Measurements from ENCODE around the gene ZDHHC11. TPM values are rescaled to one million over a fixed set of nuclear protein-coding genes. Genes with fewer than 3 reads are reported as not detected.
"Not testable (repeated sequence)": the region's sequence is repeated elsewhere in the genome, so short reads cannot be mapped to it uniquely, and the experiment has no call there.

The ZDHHC11 gene
- polyA plus RNA-seq, 1 donor, result 6.3 TPM

DNA sequence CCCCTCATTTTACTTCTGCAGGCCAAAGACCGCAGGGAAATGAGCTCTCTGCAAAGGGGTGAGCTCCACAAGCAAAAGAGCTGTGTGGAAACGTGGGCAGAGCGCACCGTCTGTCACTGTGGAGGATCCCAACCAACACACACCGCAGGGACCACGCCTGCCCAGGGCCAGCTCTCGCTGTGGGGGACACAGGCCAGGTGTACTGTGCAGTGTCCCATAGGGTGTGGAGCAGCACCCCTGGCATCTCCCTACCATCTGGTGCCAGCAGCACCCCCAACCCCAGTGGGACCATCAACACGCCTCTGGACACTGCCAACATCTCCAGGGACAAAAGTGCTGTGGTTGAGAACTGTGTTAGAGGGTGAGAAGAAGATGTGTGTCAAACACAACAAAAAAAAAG, 27.9 kb upstream of the ZDHHC11 start:
- not testable (repeated sequence) for DNase-seq

DNA sequence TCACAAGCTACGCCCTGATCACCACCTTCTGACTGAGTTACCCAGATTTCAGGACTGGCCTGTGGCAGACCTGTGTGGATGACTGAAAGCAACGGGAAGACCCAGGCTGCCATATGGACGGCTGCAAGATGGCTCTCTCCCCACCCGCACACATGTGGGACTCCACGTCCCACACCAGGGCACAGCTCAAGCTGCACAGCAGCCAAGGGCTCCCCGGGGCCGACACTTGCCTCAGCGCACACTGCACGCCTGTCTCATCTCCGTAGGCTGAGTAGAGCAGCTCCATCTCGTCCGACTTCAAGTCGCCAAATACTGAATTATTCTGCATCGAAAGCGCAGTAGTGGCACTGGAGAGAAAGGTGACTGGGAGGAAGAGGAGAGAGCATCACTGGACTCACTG, 27.3 kb upstream of the ZDHHC11 start:
- no peak for DNase-seq

DNA sequence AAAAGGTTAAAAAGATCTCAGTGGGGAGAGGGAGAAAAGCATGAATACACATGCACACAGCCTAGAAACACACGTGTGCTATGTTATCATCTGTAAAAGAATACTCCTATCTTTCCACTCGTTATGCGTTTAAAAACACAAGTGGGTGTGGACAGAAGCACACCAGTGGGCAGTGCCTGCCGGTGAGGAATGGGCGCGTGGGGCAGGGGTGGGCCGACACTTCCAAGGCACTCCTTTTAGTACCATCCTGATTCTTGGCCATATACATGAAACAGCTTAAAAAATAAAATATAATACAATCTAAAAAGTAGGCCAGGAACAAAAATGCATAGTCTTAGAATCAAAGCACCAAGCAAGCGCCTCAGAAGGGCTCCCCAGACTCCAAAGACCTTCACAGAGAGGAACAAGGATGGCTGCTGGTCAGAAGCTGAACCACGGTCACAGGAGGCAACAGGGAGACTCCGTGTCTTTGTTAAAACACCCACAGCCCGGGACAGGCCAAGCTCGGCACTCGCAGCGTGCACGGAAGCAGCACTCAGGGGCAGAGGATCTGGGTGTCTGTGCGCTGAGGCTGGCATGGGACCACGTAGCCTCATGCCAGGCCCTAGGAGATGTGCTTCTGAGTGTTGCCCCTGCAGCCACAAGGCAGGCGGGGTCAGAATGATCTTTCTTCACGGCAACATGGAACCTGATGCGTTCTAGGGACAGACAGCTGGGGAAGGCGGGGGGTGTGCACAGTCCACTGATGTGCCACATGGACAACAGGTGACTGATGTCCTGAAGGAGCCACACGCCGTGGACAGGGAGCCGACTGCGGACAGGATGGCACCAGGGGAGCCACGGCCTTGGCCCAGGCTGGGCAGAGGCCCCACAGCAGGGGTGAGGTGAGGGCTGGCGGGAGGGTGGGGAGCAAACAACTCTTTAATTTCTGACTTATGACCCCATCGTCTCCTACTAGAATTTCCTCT, 25.9 kb upstream of the ZDHHC11 start:
- DNase-seq, result no peak

DNA sequence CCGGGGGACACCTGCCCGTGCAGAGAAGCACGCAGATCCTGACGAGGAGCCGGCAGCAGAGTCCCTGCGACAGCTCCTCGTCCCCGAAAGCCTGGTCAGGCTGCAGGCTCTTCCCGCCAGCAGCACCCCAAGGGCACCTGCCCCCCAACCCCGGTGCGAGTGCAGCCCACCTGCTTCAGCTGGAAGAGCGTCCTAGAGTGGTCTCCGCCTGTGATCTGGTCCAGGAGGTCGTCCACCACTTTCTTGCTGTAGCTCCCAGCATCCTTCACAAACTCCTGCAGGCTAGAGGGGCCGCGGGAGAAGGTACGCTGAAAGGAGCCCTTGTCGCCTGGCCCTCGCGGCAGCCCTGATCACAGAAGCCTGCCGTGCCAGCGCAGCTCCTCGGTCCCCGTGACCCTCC, 25.1 kb upstream of the ZDHHC11 start:
- no peak for DNase-seq

DNA sequence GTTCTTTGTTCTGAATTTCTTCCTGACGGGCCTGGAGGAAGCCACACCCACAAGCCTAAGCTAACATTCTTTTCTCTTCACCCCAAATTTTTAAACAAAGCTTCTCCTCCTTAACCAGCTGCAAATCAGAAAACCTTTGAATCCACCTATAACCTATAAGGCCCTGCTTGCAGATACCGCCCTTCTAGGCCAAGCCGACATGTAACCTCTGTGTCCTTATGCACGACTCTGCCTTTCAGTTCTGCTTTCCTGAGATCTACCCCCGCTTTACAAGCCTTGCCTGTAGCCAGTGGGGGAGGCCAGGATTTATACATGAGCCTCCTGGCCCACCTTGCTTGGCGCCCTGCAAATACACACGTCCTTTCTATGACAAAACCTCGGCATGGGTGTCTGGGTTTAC, 22.5 kb upstream of the ZDHHC11 start:
- DNase-seq, result no peak

DNA sequence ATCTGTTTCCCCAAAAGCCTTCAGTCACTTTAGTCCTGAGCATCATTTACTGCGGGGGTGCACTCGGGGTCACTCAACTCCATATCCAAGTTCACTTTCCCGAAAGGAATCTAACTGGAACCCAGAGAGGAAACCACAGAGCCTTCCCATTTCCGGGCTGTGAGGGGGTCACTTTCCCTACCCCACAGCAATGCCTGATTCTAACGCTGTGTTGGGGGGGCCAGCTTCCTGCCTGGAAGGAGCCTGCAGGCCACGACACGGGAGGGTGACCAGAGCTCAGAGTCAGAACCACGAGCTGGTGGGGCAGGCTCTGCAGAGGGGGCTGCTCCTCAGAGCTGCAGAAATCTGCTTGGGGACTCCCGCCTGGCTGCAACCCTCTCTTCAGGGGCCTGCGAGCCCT, 21.5 kb upstream of the ZDHHC11 start:
- no peak for DNase-seq

DNA sequence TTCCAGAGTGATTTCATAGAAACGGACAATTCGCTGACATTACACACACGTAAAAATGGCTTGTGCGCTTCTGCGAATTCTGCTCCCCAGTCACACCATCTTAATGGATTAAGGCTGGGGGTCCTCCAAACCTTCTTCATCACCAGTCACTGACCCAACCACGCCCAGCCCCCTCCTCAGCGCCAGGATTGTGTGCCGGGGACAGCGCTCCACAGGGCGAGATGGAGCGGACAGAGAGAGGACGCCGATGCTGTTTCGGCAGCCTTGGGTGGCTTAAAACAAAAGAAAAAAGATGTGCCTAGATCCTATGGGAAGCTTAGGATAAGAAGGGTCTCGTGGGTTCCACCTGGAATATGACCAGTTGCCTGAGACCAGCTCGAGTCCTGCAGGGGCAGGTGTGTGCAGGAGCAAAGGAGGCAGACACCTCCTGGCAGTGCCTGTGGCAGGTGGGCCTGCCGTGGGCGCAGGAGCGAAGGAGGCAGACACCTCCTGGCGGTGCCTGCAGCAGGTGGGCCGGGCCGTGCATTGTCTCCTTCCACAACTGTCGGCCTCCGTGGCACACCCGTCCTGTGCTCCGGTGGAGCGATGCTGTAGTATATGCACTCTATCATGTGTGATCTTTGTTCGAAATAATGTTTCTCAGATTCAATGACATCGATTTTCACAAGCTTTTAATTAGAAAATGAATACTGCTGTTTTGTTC, 21.0 kb upstream of the ZDHHC11 start:
- DNase-seq, result no peak

DNA sequence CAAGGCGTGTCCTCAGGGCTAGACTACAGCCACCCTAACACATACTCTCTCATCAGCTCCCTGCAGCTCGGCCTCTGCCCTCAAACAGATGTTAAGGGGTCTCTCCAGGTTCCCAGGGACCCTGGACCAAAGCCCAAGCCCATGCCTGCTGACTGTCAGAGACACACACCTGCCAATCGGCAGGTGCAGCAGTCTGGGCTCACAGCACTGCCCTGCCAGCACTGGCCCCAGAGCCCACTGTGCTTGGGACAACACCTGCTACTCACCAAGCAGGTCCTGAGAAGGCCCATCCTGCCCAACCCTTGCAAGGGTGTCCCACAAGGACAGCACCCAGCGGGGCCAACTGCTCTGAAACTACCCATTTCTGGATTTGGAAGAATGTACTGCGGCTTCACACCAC, 20.2 kb upstream of the ZDHHC11 start:
- no peak for DNase-seq

DNA sequence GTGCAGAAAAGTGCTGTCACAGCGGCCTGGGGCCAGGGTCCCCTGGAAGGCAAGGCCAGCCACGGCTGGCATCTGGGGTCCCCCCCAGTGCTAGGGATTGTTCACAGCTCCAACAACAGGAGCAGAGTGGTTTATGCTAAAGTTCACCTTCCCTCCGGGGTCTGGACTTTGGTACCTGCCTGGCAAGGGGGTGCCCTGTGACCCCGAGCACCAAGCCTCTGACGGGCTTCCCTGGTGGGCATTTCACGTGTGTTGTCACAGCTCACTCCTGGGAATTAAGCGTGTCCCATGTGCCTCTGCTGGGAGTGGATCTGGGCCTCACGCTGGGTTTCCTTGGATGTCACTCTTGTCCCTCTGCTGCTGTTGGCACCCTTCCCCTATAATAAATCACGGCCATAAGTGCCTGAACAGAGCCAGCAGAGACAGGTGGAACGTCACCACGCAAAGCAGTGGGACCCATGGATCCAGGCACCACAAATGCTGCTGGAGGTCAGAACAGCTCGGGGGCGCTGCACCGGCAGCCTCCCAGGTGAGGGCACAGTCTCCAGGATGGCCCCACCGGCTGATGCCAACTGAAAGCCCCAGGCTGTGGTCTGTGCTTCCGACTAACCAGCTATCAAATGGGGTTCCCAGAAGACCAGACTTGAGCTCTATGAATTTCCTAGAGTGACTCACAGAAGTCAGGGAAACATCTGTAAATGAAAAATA, 17.8 kb upstream of the ZDHHC11 start:
- no peak for DNase-seq

DNA sequence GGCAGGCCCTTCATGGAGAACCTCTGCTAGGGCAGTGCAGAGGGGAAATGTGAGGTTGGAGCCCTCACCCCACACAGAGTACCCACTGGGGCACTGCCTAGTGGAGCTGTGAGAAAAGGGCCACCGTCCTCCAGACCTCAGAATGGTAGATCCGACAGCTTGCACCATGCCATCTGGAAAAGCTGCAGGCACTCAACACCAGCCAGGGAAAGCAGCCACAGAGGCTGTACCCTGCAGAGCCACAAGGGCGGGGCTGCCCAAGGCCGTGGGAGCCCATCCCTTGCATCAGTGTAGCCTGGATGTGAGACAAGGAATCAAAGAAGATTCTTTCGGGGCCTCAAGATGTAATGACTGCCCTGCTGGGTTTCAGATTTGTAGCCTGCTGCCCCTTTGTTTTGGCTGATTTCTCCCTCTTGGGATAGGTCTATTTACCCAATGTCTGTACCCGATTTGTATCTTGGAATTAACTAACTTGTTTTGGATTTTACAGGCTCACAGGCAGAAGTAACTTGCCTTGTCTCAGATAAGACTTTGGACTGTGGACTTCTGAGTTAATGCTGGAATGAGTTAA, 16.6 kb upstream of the ZDHHC11 start:
- DNase-seq, result no peak

DNA sequence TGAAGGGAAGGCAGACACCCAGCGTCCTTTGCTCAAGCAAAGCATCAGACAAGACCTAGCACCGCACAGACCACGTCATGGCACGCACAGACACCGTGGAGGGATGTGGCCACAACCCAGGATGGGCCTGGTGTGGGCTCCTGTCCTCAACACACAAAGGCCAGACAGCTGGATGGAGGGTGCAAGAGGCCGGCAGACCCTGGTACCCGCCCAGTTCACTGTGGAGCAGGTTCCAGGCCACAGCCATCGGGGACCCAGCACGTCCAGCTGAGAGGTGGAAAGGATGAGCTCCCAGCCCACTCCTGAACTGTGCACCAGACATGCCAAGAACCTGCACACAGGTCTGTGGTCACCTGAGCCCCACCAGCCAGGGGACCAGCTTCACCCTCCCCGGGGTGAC, 15.0 kb upstream of the ZDHHC11 start:
- DNase-seq, result no peak

DNA sequence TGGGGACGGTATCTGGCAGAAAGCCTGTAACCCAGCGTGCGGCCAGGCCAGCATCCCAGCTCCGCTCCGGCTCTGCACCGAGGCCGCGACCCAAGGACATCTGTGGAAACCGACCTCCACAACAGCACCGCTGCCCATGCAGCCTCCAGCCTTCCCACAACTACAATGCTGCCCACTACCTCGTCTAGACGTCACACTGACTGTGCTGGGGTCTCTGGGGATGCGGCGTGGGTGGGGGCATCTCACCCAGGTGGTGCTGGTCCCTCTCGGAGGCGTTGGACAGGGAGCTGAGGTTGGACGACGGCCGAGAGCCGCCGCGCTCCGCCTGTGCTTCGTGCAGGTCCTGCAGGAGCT, 14.4 kb upstream of the ZDHHC11 start:
- no peak for DNase-seq

DNA sequence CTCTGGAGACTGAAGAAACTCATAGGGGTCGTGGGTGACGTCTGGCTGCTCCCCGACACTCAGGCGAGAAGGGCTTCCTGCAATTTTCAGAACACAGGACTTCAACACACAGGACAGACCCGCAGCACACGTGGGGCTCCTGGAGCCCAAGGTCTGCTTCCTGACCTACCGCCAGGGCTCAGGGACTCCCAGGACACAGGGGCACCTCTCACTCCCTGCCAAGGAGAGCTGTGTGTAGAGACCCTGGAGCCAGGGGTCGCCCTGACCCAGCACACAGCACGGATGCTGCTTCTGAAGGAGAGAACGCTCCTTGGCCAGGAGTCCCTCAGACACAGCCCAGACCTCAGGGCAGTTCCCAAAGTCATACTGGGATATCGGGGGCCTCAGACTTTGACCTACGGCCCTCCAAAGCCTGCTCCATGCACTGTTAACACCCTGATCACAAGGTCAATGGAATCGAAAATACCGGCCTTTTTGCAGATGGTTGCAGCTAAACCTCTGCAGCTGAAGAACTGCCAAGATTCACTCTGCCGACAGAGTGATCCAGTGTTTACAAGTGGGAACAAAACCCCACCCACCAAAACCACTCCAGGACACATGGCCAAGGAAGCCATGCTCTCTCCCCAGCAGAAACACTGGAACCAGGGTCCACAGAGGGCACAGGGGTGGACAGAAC, 13.8 kb upstream of the ZDHHC11 start:
- no peak for DNase-seq

DNA sequence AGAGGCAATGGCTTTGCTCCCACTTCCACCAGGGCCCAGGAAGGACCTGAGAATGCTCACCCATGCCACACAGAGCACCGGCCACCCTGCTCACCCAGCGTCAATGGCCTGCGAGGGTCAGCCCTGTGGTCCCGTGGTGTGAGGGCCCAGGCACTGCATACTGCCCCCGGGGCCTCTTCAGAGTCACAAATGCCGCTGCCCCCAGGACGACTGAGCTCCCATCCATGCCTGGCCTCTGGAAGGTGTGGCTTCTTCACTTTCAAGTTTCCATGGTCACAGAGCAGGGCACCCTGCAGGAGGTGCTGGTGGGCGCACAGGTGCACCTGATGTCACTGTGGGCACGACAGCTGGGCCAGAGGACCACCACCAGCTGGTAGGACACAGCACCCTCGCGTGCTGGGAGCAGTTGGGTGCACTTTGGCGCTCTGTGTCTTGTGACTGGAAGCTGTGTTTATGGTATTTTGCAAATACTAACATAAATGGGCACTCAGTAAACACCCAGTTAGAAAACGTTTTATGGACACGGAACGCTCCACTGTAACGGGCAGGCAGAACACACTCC, 12.5 kb upstream of the ZDHHC11 start:
- no peak for DNase-seq

DNA sequence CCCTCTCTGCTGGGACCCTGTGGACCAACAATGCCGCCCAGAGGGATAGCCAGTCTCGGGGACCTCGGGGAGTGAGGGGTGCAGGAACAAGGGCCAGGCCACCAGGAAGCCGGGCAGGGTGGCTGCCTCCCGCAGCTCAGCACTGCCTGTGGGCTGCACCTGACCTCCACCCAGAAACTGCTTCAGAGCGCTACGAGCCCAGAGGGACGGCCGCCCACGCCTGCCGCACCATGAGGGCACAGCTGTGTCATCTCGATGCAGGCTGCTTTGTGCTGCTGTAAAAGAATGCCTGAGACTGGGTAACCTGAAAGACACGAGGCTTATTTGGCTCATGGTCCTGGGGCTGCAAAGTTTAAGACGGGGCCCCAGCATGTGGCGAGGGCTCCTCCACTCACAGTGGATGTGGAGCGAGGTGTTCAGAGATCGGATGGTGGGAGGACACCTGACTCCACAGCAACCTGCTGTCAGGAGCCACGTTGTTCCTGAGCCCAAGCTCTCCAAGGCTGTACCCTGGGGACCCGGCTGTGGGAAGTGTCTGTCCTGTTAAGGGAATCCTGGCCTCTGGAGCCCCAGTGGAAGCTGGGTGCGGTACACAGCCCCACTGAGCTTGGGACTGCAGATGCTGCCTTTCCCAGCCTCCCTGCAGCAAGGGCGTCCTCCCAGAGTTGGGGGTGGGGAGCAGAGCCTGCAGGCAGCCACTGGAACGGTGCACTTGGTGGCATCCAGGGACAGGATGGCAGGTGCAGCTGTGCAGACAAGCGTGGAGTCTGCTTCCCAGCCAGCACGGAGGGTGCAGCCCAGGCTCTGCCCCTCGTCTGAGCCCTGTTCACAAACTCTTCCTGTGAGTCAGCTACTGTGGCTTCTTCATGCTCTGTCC, 11.8 kb upstream of the ZDHHC11 start:
- DNase-seq, result no peak

DNA sequence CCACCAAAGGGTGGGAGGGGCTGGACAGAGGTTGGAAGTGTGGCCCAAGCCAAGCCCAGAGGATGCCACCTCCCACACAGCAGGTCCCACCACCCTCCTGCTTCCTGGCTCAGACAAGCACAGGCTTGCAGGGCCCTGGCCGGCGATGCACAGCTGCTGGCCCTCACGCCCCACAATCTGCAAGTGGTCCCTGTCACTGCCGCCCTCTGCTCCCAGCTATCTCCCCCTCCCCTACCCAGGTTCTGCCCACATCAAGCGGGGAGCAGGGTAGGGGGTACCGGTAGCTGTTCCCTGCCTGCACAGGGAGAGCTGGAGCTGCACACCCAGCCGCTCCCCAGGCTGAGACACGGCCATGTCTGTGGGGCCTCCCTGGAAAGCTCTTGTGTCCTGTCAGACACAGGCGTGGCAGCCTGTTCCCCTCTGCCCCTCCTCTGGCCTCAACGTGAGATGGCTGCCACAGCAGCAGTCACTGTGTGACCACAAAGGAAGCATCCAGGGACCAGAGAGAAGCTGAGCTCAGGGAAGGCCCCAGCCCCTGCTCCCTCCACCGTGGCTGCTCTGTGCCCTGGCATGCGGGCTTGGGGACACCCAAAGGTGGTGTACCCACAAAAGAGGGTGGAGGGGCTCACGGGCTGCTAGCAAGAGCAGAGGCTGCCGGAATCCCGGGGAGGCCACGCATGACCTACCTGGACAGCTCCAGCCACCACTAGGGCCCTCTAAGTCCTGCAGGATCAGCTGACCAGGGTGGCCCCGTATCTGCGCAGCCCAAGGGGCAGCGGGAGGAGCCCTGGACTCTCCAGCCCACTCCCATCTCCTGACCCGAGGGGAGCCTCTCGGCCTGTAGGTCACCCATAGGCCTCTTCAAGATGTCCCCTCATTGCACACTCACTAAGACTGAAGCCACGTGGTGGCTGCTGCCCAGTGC, 10.9 kb upstream of the ZDHHC11 start:
- DNase-seq, result no peak

DNA sequence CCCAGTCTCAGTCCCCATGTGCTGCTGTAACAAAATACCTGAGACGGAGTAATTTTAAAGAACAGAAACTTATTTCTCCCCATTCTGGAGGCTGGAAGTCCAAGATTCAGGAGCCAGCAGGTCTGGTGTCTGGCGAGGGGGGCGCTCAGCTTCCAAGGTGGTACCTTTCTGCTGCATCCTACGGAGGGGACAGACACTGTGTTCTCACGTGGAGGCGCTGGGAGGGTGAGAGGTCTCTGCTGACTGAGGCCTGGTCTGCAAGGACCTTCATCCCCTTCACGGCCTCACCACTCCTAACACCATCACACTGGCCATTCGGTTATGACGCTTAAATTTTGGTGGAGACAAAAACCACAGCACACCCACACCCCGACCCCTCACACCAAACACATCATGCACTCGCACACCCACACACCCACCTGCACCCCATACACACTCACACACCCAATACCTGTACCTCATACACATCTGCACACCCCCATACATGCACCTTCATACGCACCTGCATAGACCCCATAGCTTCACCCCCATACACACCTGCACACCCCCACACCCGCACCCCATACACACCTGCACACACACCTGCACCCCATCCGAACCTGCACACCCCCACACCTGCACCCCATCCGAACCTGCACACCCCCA, 9.8 kb upstream of the ZDHHC11 start:
- DNase-seq, result no peak

DNA sequence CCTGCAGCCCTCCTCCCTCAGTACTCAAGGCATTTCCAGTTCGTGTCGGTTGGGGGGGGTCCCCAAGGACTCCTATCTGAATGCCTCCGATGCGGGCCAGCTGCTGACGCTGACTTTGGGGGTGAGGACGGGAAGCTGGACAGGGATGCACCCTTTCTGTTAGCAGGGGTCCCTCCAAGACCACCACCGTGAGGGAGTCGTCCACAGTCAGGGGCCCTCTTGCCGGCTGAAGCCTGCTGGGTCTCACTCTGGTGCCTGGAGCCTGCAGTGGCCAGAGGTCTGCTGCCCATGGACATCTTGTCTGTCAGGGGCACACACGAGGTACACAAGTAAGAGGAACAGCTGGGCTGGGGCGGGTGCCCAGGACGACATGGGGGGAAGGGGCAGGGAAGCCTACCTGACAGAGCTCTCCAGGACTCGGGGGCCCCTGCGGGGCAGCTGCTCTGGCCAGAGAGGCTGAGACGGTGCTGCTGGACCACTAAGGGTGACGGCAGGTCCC, 9.1 kb upstream of the ZDHHC11 start:
- no peak for DNase-seq

DNA sequence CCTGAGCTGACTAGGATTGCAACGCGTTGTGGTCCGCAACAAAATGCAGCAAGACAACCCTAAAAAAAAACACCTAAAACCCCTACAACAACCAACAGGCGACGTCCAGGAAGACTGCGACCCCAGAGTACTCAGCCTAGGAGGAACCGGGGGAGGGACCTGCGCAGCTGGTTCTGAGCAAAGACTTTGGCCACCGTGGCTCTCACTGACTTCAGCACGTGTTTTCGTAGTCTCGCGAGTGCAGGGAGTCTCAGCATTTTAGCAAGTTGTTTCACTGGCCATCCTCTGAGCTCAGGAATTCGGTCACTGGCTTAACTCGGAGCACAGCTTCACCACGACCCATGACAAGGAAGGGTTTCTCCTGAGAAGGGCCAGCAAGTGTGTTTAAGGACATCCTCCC, 8.6 kb upstream of the ZDHHC11 start:
- DNase-seq, result peak; percentile 24

Measured in hindlimb muscle (tissue), 1 donor.